Measurements from ENCODE around the gene PLPP4.

DNA sequence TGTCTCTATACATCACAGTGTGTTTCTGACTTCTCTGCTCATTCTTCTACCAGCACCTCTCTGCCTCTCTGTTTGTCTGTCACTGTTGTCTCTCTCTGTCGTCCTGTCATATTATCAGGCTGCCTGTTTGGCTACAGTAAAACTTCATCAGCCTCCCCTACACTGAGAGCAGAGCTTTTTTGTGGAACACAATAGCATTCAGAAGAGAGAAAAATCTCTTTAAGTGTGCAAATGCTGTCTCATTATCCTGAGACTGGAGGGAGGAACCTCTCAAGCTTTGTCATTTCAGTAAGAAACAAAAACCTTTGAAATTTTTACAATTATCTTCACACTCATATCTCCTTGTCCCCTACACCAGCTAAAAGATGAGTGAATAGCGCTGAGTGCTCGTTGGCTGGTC is 148.4 kb downstream of the PLPP4 start:
- TF ChIP-seq CTCF (IDR thresholded peaks at IDR 0.05) (no peak), POLR2A (IDR thresholded peaks at IDR 0.05) (no peak)
